GM13977 (cell line): ENCODE data around the gene ADCY9.

Experiments used
- DNase-seq: peaks from one replicate; pipeline ENCODE4 v3.0.0; 2012; ENCODE audit warnings: low spot score
- in situ Hi-C: fragments of 300-500 bp; cut with MboI; formaldehyde crosslinking; loops from one replicate; pipeline ENCODE4 v1.12.0; 2022; ENCODE audit warnings: low sequenced_read_pairs, low pct_unique_long_range_greater_than_20kb, mixed read lengths, inconsistent platforms; ENCODE audit not compliant: unreplicated experiment
- TF ChIP-seq, protein P1 (sequence below): IDR thresholded peaks from 2 replicates; pipeline ENCODE4 v1.5.1; 2012; ENCODE audit warnings: mild to moderate bottlenecking, control low read depth; ENCODE audit not compliant: insufficient read depth; ENCODE audit errors: extremely low read depth, missing control alignments

The ADCY9 gene

DNA sequence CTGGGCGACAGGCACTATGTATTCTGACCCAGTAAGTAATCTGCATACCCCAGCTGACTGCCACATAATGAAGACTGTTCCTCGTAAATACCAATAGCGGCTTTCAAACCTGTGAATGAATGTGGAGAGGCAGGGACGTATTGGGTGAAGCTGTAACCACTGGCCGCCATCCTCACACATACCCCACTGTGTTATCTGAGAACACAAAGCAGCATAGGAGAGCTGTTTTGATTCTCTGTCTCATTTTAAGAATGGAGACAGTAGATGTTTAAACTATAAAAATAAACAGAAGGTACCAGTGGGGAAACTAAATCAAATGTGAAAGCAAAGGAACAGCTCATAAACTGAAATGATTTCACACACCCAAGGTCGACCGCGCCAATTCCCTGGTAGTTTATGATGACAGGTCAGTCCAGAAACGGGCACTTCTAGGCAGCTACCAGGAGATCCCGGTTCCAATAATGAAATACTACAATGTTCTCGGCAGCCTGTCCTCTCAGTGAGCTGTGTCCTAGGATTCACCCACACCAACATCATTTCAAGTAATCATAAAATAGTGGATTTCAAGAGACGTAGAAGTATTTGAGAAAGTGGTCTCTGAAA is 109.7 kb downstream of the ADCY9 start:
- no peak for DNase-seq
- TF ChIP-seq, protein P1, sequence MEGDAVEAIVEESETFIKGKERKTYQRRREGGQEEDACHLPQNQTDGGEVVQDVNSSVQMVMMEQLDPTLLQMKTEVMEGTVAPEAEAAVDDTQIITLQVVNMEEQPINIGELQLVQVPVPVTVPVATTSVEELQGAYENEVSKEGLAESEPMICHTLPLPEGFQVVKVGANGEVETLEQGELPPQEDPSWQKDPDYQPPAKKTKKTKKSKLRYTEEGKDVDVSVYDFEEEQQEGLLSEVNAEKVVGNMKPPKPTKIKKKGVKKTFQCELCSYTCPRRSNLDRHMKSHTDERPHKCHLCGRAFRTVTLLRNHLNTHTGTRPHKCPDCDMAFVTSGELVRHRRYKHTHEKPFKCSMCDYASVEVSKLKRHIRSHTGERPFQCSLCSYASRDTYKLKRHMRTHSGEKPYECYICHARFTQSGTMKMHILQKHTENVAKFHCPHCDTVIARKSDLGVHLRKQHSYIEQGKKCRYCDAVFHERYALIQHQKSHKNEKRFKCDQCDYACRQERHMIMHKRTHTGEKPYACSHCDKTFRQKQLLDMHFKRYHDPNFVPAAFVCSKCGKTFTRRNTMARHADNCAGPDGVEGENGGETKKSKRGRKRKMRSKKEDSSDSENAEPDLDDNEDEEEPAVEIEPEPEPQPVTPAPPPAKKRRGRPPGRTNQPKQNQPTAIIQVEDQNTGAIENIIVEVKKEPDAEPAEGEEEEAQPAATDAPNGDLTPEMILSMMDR, result no peak
- in situ Hi-C loops, result no loop called here

DNA sequence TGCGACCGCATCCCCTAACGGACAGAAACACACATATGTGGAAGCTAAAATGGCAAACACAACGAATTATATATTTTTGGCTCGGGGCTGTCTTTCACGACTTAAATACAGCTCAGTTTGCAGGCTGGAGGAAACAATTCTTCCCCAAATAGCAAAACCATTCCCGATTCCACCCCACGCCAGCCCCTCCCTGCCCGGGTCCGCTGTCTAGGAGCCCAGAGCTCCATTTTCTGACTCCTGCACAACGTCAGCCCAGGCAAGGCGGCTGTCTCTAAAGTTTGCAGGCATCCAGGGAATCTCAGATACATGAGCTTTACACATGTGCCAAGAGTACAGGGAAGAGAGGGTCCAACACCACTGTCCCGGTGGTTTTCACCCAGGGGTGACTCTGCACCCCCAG is 110.5 kb downstream of the ADCY9 start:
- no peak for DNase-seq
- TF ChIP-seq, protein P1, result no peak
- in situ Hi-C loops, result no loop called here

DNA sequence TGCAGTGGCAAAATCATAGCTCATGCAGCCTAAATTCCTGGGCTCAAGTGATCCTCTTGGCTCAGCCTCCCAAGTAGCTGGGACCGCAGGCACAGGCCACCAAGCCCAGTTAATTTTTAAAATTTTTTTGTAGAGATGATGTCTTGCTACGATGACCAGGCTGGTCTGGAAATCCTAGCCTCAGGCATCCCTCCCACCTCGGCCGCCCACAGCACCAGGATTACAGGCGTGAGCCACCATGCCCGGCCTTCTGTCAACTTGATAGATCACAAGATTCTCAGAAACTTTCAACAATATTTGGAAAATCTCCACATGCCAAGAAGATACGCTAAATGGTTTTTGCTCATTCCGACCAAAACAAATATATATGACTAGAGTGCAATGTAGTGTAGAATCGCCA is 111.0 kb downstream of the ADCY9 start:
- DNase-seq, result no peak
- in situ Hi-C loops, result no loop called here
- TF ChIP-seq, protein P1, result no peak

DNA sequence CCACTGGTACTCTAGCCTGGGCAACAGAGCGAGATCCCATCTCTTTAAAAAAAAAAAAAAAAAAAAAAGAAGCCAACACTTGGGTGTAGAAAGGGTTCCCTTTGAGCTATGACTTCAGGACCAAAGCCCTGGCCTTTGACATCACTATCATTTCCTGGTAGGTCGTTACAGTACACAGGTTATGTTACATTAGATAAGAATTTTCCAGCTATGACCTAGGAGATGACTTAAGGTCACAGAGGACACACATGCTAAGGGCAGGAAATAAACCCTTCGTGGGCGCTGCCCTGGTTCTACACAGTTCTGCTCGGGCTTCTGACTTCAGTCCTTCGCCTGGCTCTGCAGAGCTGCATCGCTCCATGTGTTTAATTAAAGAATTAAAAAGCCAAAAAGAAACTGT is 112.0 kb downstream of the ADCY9 start:
- TF ChIP-seq, protein P1, result no peak
- no peak for DNase-seq
- in situ Hi-C loops, result no loop called here

DNA sequence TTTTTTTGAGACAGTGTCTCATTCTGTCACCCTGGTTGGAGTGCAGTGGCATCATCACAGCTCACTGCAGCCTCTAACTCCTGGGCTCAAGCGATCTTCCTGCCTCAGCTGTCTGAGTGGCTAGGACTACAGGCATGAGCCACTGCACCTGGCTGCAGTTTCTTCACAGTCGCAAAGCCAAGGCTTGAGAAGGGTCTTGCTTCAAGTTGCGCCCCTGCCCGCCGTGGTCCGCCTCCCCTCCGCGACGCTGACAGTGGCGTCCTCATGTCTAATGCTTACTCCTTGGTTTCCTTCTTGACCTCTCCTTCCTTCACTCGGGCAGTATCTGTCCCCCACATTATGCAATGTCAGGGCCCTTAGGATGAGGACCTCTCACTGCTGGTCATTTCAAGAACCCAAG is 112.7 kb downstream of the ADCY9 start:
- in situ Hi-C loops, result no loop called here
- no peak for DNase-seq
- TF ChIP-seq, protein P1, result no peak

DNA sequence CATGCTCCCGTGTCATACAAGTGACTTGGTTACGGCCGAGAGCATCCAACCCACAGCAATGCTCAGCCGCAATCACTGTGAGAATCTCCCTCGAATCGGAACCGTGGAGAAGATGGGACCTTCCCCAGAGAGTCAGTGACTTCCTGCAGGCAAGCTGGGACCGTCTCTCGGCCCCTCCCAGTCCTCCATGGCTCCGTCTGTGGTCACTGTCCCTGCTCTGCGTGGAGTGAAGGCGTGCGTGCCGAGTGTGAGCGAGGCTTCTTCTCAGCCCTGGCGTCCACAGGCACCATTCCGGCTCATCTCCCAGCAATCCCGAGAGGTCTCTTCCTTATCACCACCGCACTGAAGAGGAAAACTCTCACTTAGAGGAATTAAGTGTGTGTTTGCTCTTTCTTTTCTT is 113.1 kb downstream of the ADCY9 start:
- in situ Hi-C loops, result no loop called here
- TF ChIP-seq, protein P1, result no peak
- DNase-seq, result no peak

DNA sequence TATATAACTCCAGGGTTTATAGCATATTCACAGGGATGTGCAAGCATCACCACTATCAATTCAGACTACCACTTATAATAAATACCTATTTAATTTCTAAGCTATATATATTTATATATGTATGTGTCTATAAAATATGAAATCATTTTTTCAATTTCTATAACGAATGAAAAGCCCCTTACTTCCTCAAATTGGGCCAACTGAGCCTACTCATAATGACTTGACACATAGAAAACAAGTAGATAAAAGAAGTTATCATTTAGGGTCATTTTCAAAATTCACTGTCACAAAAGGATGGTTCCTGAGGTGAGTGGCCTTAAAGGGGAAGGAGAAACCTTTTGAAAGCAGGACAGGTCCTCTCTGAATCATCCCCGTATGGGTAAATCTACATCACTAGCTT is 114.1 kb downstream of the ADCY9 start:
- TF ChIP-seq, protein P1, result no peak
- in situ Hi-C loops, result no loop called here
- no peak for DNase-seq
